ENCODE data around the gene TCAIM. TPM values are rescaled to one million over a fixed set of nuclear protein-coding genes. Genes with fewer than 3 reads are reported as not detected.
"Not testable (repeated sequence)": the region's sequence is repeated elsewhere in the genome, so short reads cannot be mapped to it uniquely, and the experiment has no call there.

The TCAIM gene
- total RNA-seq, 1 donor from 2014 or later: 32.8 TPM

DNA sequence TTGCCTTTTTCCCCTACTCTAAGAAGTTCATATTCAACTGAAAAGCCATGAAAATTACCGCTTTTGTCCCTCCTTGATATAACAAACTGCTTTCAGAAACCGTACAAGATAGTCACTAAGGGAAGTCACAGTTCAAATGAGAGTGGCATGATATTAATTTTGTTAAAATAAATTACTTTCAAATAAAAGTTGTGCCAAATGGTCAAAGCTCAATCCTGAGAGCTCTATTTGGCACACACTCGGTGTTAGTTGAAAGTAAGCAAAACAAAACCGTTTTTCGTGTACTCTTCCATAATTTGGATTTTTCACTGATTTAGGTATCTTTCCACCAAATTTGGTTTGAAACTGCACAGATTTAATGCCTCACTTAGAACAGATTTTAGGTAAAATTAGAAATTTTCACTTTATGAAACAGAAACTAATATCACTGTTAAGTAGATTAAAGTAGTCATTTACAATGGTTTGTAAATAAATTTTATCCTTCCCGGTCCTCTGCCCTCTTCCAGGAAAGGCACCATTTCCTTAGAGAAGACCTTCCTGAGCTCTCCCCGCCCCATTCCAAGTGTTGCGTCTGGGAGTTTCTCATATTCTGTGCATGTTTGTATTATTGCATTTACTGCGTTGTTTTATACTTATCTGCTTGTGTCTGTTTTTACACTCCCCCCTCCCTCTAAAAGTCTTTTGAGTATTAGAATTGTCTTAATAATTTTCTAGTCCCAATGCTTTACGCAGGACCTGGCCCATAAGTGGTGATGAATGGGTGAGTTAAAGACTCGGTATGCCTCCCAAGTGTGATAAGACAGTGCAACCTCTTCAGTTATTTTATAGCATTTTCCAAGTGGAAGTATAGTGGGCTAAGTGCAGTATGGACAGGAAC is 853 bp downstream of the TCAIM start:
- intact Hi-C loops (cut with DNase I): no loop called here
- ATAC-seq (no peak), DNase-seq (ENCODE audit: missing footprints) (no peak)

- intact Hi-C loops (cut with DNase I): no loop called here
- DNase-seq (ENCODE audit: missing footprints) (no peak), ATAC-seq (no peak)
These were observed 1.5 kb downstream of the TCAIM start for GRCh38 chr3:44340058-44340395.

DNA sequence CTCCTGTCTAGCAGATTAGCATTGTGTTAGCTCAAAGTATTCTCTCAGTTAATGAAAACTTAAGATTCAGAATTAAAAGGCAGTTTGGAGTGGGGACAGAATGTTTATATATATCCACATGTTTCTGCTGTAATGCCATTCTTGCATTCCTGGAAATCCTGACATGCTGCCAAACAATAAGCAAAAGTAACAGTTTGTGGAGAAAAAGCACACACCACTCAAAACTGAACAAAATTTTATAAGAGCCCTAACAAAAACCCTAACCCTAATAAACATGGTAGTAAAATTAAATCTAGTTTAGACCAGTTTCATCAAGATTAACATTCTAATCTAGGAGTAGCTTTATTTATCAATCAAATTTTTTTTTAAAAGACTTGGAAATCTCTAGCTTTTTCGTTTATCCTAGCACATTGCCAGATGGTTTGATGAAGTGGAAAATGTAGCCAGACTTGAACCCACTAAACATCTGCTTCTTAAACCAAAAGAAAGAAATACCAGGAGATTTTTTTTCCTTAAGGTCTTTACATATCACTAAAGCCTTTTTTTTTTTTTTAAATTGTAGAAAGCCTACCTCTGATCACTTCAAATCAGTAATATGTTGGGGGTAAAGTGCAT is 3.7 kb downstream of the TCAIM start:
- ATAC-seq: no peak
- no peak for DNase-seq (ENCODE audit: missing footprints)

DNA sequence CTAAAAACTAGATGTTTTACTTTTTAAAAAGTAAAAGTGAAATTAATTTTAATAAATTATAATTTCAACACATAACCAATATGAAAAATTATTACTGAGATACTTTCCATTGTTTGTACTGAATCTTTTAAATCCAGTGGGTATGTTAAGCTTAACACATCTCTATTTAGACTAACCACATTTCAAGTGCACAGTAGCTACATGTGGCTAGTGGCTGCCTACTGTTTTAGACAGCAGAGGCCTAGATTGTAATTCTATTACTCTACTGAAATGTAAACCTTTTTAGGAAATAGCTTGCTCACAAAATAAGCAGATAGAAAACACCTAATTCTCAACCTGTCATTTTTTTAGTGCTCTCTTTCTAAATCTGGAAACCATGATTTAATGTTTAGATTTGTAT is 4.9 kb downstream of the TCAIM start:
- no peak for ATAC-seq
- no peak for DNase-seq (ENCODE audit: missing footprints)
- intact Hi-C loops (cut with DNase I): no loop called here

More for the DNA sequence above, 3.7 kb downstream of the TCAIM start:
- intact Hi-C loops (cut with DNase I): no loop called here

- DNase-seq (ENCODE audit: missing footprints); ATAC-seq; intact Hi-C loops (cut with DNase I): not testable (repeated sequence)
These were observed 8.0 kb downstream of the TCAIM start for GRCh38 chr3:44346590-44346989.

DNA sequence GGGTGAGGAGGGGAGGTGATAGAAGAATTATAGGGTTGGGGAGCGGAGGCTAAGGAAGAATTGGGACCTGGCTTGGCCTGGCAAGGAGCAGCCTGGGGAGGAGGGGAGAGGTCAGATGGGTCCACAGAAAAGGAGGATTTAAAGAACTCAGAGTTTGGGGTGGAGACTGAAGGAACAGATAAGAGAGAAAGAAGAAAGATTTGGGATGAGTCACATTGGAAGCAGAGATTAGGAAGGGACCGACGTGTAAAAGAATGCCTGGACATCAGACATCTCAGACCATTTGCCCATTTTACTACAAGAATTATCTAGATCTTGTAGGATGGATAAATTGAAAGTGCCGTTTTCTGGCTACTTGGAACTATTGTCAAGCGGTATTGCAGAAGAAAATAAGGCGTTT is 10.4 kb downstream of the TCAIM start:
- DNase-seq (ENCODE audit: missing footprints) (no peak), ATAC-seq (no peak)
- intact Hi-C loops (cut with DNase I): no loop called here

DNA sequence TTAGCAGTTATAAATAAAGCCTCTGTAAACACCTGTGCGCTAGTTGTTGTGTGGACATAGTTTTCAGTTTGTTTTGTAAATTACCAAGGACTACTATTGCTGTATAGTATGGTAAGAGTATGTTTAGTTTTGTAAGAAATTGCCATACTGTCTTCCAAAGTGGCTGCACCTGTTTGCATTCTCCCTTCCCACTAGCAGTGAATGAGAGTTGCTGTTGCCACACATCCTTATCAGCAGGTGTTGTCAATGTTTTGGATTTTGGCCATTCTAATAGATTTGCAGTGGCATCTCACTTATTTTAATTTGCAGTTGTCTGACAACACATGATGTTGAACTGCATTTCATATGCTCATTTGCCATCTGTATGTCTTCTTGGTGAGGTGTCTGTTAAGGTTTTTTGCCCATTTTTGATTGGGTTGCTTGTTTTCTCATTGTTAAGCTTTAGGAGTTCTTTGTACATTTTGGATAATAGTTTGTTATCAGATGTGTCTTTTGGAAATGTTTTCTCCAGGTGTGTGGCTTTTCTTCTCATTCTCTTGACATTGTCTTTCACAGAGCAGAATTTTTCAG is 14.9 kb downstream of the TCAIM start:
- intact Hi-C loops (cut with DNase I): no loop called here
- no peak for ATAC-seq

GRCh38 chr3:44355362-44356033 is 16.9 kb downstream of the TCAIM start:
- no peak for DNase-seq (ENCODE audit: missing footprints)
- peak; percentile 92 for ATAC-seq
- intact Hi-C loops (cut with DNase I): no loop called here

More for the DNA sequence above, 14.9 kb downstream of the TCAIM start:
- no peak for DNase-seq (ENCODE audit: missing footprints)

DNA sequence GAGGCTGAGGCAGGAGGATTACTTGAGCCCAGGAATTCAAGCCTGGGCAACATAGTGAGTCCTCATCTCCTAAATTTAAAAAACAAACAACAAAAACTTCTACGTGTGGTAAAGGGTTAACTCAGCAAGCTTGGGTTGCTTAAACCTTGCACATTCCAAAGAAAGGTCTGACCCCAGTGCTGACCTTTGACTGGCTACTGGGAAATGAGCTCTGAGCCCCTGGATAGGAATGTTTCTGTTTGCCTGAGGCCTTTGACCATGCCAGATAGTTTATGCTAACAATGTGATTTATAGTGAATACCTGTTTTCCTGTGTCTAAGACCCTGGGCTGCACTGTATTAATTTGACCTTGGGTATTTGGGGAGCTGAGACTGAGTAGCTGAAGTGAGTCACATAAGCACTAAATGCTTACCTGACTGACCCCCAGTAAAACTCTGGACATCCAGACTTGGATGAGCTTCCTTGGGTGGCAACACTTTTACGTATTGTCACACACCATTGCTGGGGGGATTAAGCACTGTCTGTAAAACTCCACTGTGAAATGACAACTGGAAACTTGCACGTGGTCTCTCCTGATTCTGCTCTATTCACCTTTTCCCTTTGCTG is 20.7 kb downstream of the TCAIM start:
- intact Hi-C loops (cut with DNase I): no loop called here
- no peak for ATAC-seq

GRCh38 chr3:44363591-44363990 is 25.0 kb downstream of the TCAIM start:
- intact Hi-C loops (cut with DNase I): no loop called here
- DNase-seq (ENCODE audit: missing footprints) (no peak), ATAC-seq (no peak)

More for the DNA sequence above, 20.7 kb downstream of the TCAIM start:
- DNase-seq (ENCODE audit: missing footprints): no peak

GRCh38 chr3:44365952-44366351 is 27.4 kb downstream of the TCAIM start:
- no peak for ATAC-seq
- intact Hi-C loops (cut with DNase I): no loop called here
- no peak for DNase-seq (ENCODE audit: missing footprints)

DNA sequence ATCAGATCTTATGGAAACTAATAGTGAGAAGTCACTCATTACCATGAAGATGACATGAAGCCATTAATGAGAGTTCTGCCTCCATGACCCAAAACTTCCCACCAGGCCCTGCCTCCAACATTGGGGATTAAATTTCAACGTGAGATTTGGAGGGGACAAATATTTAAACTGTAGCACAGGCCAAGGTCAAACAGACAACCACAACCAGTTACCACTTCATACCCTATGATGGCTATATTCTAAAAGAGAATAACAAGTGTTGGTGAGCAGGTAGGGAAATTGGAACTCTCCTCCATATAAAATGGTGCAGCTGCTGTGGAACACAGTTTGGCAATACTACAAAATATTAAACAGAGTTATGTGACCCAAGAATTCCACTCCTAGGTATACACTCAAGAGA is 36.9 kb downstream of the TCAIM start:
- intact Hi-C loops (cut with DNase I): no loop called here
- ATAC-seq (no peak), DNase-seq (ENCODE audit: missing footprints) (no peak)

- DNase-seq (ENCODE audit: missing footprints) (no peak), ATAC-seq (no peak)
- intact Hi-C loops (cut with DNase I): no loop called here
These were observed 48.8 kb downstream of the TCAIM start for GRCh38 chr3:44387404-44387803.

- intact Hi-C loops (cut with DNase I): no loop called here
- DNase-seq (ENCODE audit: missing footprints) (no peak), ATAC-seq (no peak)
These were observed 53.9 kb downstream of the TCAIM start for GRCh38 chr3:44392489-44392888.

GRCh38 chr3:44395714-44396113 is 57.1 kb downstream of the TCAIM start:
- ATAC-seq: no peak
- intact Hi-C loops (cut with DNase I): no loop called here
- DNase-seq (ENCODE audit: missing footprints): no peak

DNA sequence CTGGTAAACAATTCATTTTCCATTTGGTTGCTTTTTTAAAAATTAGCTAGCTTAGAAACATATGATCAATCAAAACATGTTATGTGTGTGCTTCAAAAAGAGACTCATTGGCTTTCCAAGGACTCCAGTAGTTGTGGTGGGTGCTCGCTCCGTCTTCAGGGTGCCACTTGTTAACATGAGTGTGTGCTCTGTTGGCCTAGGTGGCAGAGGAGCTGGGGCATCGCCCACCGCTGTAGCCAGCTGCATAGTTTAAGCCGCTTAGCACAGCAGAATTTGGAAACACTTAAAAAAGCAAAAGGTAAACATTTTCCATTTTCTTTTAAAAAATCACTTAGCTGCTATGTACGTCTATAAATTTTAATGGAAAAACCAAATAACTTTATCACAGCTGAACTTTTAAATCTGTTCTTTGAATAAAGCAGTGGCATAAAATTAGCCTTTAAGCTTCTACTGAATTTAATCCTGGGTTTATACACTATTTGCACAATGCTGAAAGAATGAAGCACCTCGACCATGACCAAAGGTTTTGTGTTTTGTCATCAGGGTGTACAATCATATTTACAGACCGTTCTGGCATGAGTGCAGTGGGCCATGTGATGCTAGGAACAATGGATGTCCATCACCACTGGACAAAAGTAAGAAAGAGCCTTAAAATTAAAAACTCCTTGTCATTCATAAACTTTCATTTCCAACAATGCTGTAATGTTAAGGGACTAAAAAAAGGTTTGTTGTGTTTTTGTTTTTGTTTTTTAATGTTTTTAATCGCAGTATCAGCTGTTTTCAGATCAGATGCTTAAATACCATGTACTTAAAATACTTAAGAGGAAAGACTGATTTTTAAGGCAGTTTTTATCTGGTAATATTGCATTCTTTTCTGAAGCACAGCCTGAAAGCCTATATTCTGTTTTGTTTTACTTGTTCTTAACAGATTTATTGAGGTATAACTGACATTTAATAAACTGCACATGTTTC is 57.9 kb downstream of the TCAIM start:
- ATAC-seq (no peak), DNase-seq (ENCODE audit: missing footprints) (no peak)
- intact Hi-C loops (cut with DNase I): no loop called here

GRCh38 chr3:44398271-44398670 is 59.7 kb downstream of the TCAIM start:
- intact Hi-C loops (cut with DNase I); ATAC-seq: not testable (repeated sequence)

GRCh38 chr3:44398853-44399252 is 60.3 kb downstream of the TCAIM start:
- DNase-seq (ENCODE audit: missing footprints): no peak
- ATAC-seq: no peak
- intact Hi-C loops (cut with DNase I): no loop called here

More at GRCh38 chr3:44398271-44398670, 59.7 kb downstream of the TCAIM start:
- not testable (repeated sequence) for DNase-seq (ENCODE audit: missing footprints)

Measured in Right ventricle myocardium inferior (tissue), 1 donor.